IPS-15b (cell line): ENCODE results near the gene APPBP2.

Experiments
- H3K27me3 ChIP-seq: one replicate; pipeline ENCODE4 v1.6.1; 2013; ENCODE audit warnings: low read length; ENCODE audit not compliant: control insufficient read depth, insufficient read depth
- H3K36me3 ChIP-seq: one replicate; pipeline ENCODE4 v1.6.1; 2013; ENCODE audit warnings: low read length; ENCODE audit not compliant: control insufficient read depth, insufficient read depth
- H3K4me1 ChIP-seq: one replicate; pipeline ENCODE4 v1.6.1; 2013; ENCODE audit warnings: mild to moderate bottlenecking, low read length; ENCODE audit not compliant: control insufficient read depth, insufficient read depth
- H3K4me3 ChIP-seq: one replicate; pipeline ENCODE4 v1.5.1; 2013; ENCODE audit warnings: low read depth, low read length
- H3K9ac ChIP-seq: one replicate; pipeline ENCODE4 v1.6.1; 2013; ENCODE audit warnings: low read depth, mild to moderate bottlenecking, low read length
- H3K9me3 ChIP-seq: one replicate; pipeline ENCODE4 v1.6.1; 2013; ENCODE audit warnings: mild to moderate bottlenecking, low read length; ENCODE audit not compliant: control insufficient read depth, insufficient read depth

Gene APPBP2

GRCh38 chr17:60514053-60514452, 12.0 kb downstream of the APPBP2 start:
- no peaks in the 10 kb centered on the region for H3K4me1 ChIP-seq
- no peak overlapping the region for H3K9ac ChIP-seq
- no peaks in the 10 kb centered on the region for H3K27me3 ChIP-seq
- no peak overlapping the region for H3K4me3 ChIP-seq
- H3K36me3 ChIP-seq: no peaks in the 10 kb centered on the region
- H3K9me3 ChIP-seq: no peaks in the 10 kb centered on the region

DNA sequence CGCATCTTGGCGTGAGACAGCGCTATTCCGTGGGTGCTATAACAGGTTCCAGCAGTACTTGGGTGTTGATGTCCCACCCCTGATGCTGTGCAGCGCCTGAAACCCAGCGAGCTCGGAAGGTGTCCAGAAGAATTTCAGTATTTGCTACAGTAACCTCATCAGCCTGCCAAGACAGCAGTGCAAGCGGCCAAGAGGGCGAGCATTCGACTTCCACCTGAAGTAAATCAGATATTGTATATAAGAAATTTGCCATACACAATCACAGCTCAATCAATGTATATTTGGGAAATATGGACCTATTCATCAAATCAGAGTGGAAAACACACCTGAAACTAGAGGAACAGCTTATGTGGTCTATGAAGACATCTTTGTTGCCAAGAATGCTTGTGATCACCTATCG, 13.0 kb downstream of the APPBP2 start:
- Histone ChIP-seq H3K9ac (no peak overlapping the region), H3K36me3 (no peaks in the 10 kb centered on the region), H3K4me1 (no peaks in the 10 kb centered on the region), H3K27me3 (no peaks in the 10 kb centered on the region), H3K4me3 (no peak overlapping the region), H3K9me3 (no peaks in the 10 kb centered on the region)

GRCh38 chr17:60510723-60511122, 15.3 kb downstream of the APPBP2 start:
- no peaks in the 10 kb centered on the region for H3K27me3 ChIP-seq
- H3K4me3 ChIP-seq: no peak overlapping the region
- no peaks in the 10 kb centered on the region for H3K36me3 ChIP-seq
- H3K9ac ChIP-seq: no peak overlapping the region
- no peaks in the 10 kb centered on the region for H3K9me3 ChIP-seq
- no peaks in the 10 kb centered on the region for H3K4me1 ChIP-seq

- no peaks in the 10 kb centered on the region for H3K27me3 ChIP-seq
- no peak overlapping the region for H3K9ac ChIP-seq
- H3K4me3 ChIP-seq: no peak overlapping the region
- H3K4me1 ChIP-seq: no peaks in the 10 kb centered on the region
- no peaks in the 10 kb centered on the region for H3K36me3 ChIP-seq
- no peaks in the 10 kb centered on the region for H3K9me3 ChIP-seq
Observed at GRCh38 chr17:60510031-60510430, 16.0 kb downstream of the APPBP2 start.

GRCh38 chr17:60508384-60508980, 17.6 kb downstream of the APPBP2 start:
- H3K4me1 ChIP-seq: no peaks in the 10 kb centered on the region
- no peak overlapping the region for H3K4me3 ChIP-seq
- H3K27me3 ChIP-seq: no peaks in the 10 kb centered on the region
- H3K36me3 ChIP-seq: no peaks in the 10 kb centered on the region
- no peak overlapping the region for H3K9ac ChIP-seq
- H3K9me3 ChIP-seq: no peaks in the 10 kb centered on the region

DNA sequence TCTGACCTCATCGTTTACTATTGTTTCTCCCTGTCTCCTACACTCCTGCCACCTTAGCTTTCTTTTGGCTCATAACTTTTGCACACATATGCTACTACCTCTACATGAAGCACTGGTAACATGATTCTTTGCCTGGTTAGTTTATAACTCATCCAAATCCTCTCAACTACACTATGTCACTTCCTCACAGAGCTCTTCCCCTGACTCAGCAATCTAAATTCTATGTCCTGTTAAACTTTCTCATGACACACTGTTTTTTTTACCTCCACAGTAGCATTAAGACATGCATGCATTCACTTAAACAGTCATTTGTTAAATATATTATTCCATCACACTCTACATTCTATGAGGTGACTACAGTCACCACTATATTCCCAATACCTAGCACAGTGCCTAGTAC, 19.7 kb downstream of the APPBP2 start:
- Histone ChIP-seq H3K9me3 (no peaks in the 10 kb centered on the region), H3K27me3 (no peaks in the 10 kb centered on the region), H3K4me3 (no peak overlapping the region), H3K9ac (no peak overlapping the region), H3K36me3 (no peaks in the 10 kb centered on the region), H3K4me1 (no peaks in the 10 kb centered on the region)

DNA sequence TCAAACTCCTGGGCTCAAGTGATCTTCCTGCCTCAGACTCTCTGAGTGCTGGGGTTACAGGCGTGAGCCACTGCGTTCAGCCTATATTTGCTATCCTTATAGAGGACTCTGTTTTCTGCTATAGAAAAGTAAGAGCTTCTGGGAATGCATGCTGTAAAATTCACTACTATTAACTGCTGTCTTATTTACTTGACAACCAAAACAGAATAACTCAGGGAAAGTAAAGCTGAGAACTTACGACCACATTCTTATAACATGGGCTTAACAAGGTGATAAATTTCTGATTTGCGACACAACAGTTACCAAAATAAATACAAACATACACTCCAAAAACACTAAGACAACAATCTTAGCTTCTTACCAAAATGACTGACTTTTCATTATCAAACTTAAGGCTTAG, 23.9 kb downstream of the APPBP2 start:
- no peak overlapping the region for H3K9ac ChIP-seq
- H3K4me1 ChIP-seq: no peaks in the 10 kb centered on the region
- no peaks in the 10 kb centered on the region for H3K27me3 ChIP-seq
- no peak overlapping the region for H3K4me3 ChIP-seq
- H3K36me3 ChIP-seq: peaks cover 6% of the 10 kb centered on the region
- H3K9me3 ChIP-seq: no peaks in the 10 kb centered on the region

DNA sequence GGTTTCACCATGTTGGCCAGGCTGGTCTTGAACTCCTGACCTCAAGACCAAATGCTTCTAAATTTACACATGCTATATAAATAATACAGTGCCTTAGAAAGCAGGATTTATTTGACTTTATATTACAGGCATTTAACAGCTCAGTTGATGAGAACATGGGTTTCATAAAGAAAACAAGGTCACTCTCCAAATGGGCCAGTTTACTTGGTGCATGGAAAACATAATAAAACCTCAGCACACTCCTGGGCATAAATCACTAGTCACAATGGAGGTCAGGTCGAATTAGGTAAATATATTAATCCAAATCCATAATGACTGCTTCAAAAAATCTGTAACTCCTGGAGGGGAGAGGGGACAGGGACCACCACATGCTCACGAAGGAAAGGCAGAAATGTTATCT, 24.5 kb downstream of the APPBP2 start:
- Histone ChIP-seq H3K36me3 (peaks cover 6% of the 10 kb centered on the region), H3K4me1 (no peaks in the 10 kb centered on the region), H3K9me3 (no peaks in the 10 kb centered on the region), H3K9ac (no peak overlapping the region), H3K4me3 (no peak overlapping the region), H3K27me3 (no peaks in the 10 kb centered on the region)

GRCh38 chr17:60496041-60496440, 30.0 kb downstream of the APPBP2 start:
- Histone ChIP-seq H3K9ac (no peak overlapping the region), H3K27me3 (no peaks in the 10 kb centered on the region), H3K36me3 (peaks cover 26% of the 10 kb centered on the region), H3K9me3 (peaks cover 18% of the 10 kb centered on the region), H3K4me3 (no peak overlapping the region), H3K4me1 (no peaks in the 10 kb centered on the region)

GRCh38 chr17:60495260-60495659, 30.8 kb downstream of the APPBP2 start:
- peaks cover 26% of the 10 kb centered on the region for H3K36me3 ChIP-seq
- H3K9me3 ChIP-seq: peaks cover 18% of the 10 kb centered on the region
- no peak overlapping the region for H3K4me3 ChIP-seq
- no peak overlapping the region for H3K9ac ChIP-seq
- H3K4me1 ChIP-seq: no peaks in the 10 kb centered on the region
- H3K27me3 ChIP-seq: no peaks in the 10 kb centered on the region

- Histone ChIP-seq H3K9me3 (peaks cover 18% of the 10 kb centered on the region), H3K9ac (no peak overlapping the region), H3K27me3 (no peaks in the 10 kb centered on the region), H3K36me3 (peaks cover 26% of the 10 kb centered on the region), H3K4me3 (no peak overlapping the region), H3K4me1 (no peaks in the 10 kb centered on the region)
Observed at GRCh38 chr17:60493847-60494321, 32.2 kb downstream of the APPBP2 start.

- H3K27me3 ChIP-seq: no peaks in the 10 kb centered on the region
- H3K4me1 ChIP-seq: no peaks in the 10 kb centered on the region
- H3K36me3 ChIP-seq: peaks cover 20% of the 10 kb centered on the region
- no peak overlapping the region for H3K4me3 ChIP-seq
- H3K9me3 ChIP-seq: peaks cover 18% of the 10 kb centered on the region
- no peak overlapping the region for H3K9ac ChIP-seq
Observed at GRCh38 chr17:60491771-60492170, 34.3 kb downstream of the APPBP2 start.
